ENCODE measurements around the gene SFXN2.
A peak's percentile ranks its signal among the peaks of the same experiment; 100 is the strongest.
"Not testable (repeated sequence)": the region's sequence is repeated elsewhere in the genome, so short reads cannot be mapped to it uniquely, and the experiment has no call there.

SFXN2 gene

DNA sequence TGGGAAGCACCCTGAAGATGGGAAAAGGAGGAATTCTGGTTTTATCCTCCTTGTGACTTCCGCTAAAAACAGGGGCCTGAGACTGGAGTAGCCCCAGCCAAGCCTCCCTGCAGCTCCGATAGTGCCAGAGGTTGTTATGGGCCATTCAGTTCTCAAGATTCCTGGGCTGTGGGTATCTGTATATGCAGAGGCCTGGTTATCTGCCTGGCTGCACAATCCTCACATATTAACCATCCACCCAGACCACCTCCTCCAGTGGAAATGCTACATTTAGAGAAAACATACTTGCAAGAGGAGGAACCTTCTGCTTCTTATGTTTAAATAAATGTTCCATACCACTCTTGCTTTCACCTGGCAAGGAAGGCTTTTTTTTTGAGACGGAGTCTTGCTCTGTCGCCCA is 34.8 kb upstream of the SFXN2 start:
- no peak for DNase-seq (ENCODE audit: low read depth in 2 of 2)

DNA sequence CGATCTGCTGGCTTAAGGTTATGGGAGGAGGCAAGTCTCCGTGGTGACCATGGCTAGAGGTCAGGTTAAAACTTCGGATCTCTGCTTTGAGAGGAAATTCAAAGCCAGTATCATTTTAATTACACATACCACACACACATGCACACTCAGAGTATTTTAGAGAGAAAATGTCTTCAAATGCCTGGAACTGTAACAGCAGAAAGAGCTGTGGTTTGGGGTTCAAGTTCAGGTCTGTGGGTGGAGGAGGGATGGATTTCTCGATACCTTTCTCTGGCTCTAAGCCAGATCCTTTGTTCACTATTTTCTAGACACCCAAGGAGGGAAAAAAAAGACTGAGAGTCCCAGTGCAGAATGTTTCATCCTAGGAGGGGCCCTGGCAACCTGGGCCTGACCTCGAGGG is 32.7 kb upstream of the SFXN2 start:
- no peak for DNase-seq (ENCODE audit: low read depth in 2 of 2)

DNA sequence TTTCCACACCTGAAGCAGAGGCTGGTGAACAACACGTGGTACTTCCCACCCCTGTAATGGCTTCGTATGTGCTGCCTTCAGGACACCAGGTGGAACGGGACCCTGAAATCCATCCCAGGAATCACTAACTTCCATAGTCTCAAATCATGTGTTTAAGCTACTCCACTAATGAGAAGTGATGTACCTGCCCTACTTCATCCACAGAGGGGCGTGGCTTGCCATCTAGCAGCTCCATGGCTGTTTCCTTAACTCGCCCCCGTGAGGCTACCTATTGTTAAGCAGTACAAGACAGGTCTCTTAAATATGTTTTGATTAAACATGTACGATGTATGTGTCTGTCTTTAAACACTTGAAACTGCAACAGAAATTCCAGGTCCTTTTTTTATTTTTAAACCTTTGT is 32.0 kb upstream of the SFXN2 start:
- no peak for DNase-seq (ENCODE audit: low read depth in 2 of 2)

DNA sequence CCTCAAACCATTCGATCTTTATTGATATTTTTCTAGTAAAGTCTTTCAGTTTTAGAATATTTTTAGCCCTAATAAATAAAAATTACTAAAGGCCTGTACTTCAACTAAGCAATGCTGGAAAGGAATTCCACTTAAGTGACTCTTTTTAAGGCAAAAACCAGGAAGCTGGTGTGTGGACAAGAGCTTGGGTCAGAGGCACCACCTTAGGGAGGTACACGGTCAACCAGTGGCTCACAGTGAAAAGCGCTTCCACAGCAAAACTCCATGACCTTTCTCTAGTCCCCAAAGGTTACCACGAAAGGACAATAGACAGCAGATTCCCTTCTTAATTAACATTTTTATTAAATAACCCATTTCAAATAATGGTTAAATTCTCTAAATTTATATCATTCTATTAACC is 31.5 kb upstream of the SFXN2 start:
- no peak for DNase-seq (ENCODE audit: low read depth in 2 of 2)

DNA sequence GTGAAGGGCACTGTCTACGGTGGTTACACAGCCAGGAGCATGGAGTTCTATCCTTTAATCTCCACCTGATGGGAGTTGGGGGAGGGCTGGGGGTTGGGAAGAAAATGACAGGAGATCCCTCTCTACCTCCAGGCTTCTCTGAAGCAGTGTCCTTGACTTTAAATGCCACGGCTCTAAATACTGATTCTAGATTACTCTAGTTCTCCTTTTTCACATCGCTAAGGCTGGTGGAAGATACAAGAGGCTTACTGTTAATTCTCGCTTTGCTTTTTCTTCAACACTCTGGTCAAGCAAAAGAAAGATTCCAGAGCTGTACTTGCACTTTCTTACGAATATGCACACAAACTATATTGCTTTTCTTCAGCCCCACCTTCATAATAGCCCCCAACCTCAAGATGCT is 30.7 kb upstream of the SFXN2 start:
- no peak for DNase-seq (ENCODE audit: low read depth in 2 of 2)

DNA sequence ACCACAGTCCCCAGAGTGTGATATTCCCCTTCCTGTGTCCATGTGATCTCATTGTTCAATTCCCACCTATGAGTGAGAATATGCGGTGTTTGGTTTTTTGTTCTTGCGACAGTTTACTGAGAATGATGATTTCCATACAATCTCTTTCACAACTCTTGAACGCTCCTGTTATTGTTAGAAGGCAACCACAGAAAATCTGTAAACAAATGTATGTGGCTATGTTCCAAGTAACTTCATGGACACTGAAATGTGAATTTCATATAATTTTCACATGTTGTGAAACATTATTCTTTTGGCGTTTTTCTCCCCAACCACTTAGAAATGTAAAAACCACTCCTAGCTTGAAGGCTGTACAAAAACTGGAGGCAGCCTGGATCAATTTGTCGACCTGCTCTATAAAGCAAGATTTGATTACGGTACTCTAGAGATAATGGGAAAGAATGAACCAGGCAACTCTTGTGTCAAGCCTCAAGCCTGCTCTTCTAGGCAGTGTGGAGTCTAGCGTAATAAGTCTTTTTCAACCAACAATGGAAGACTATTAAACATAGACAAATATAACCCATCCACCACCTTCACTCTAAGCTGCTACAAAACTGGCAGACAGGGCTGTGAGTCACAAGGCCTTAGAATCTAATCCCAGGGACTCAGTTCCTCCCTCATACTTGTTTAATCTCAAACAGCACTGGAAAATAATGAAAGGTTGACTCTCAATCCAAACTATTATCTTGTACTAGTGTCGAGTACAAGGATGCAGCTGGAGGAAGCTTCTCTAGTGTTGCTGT is 23.0 kb upstream of the SFXN2 start:
- DNase-seq (ENCODE audit: low read depth in 2 of 2): no peak

DNA sequence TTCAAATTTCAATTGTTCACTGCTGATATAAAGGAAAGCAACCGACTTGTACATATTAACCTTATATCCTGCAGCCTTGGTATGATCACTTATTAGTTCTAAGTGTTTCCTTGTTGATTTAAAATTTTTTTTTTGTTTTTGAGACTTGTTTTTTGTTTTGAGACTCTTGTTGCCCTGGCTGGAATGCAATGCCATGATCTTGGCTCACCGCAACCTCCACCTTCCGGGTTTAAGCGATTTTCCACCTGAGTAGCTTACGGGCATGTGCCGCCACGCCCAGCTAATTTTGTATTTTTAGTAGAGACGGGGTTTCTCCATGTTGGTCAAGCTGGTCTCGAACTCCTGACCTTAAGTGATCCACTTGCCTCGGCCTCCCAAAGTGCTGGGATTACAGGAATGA is 19.0 kb upstream of the SFXN2 start:
- DNase-seq (ENCODE audit: low read depth in 2 of 2): not testable (repeated sequence)

DNA sequence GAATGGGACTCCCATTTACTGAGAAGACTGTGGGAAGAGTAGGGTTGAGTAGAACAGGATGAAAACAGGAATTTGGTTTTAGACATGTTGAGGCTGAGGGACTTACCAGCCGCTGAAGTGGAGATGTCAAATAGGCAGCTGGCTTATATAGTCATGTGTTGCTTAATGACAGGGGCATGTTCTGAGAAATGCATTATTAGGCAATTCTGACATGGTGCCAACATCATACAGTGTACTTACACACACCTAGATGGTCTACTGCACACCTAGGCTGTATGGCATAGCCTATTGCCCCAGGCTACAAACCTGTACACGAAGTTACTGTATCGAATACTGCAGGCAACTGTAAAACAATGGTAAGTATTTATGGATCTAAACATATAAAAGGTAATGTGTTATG is 17.7 kb upstream of the SFXN2 start:
- DNase-seq (ENCODE audit: low read depth in 2 of 2): no peak

DNA sequence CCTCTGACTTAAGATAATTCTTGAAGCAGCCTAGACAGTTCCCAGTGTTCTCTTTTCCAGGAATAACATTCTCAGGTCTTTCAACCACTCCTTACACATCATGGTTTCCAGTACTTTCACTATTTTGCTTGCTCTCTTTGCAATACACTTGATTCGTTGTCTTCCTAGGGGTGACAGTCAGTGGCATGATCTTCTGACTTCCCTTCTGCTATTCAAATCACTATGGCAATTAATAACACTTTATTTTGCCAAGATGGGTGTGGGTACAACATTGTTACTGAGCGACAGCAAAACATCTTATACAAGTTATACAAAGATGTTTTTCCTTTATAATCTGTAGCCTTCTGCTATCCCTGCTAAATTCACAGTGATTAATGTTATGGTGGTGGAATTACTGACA is 15.5 kb upstream of the SFXN2 start:
- no peak for DNase-seq (ENCODE audit: low read depth in 2 of 2)

DNA sequence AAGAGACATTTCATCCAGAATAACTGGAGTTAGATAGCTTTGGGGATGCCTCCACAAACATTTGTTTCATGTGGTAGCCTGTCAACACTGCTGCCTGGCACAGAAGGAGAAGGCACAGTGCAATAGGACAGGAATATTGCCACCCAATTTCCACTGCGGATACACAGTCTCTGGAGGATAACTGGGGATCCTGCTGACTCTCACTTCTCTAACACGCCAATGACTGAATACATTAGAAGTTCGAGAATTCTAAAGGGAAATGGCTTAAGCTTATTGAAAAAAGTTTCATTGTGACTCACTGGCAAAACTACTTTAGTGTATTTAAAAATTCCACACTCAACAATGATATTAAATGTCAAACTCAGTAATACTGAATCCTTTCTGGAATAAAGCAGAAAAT is 13.2 kb upstream of the SFXN2 start:
- no peak for DNase-seq (ENCODE audit: low read depth in 2 of 2)

DNA sequence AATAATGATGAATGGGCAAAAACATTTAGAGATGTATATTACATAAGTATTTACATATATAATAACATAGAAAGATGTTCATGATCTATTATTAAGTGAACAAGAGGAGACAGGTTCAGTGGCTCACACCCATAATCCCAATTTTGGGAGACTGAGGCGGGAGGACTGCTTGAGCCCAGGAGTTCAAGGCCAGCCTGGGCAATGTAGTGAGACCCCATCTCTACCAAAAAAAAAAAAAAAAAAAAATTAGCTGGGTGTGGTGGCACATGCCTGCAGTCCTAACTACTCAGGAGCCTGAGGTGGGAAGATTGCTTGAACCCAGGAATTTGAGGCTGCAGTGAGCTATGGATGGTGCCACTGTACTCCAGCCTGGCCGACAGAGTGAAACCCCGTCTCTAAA is 12.6 kb upstream of the SFXN2 start:
- no peak for DNase-seq (ENCODE audit: low read depth in 2 of 2)

DNA sequence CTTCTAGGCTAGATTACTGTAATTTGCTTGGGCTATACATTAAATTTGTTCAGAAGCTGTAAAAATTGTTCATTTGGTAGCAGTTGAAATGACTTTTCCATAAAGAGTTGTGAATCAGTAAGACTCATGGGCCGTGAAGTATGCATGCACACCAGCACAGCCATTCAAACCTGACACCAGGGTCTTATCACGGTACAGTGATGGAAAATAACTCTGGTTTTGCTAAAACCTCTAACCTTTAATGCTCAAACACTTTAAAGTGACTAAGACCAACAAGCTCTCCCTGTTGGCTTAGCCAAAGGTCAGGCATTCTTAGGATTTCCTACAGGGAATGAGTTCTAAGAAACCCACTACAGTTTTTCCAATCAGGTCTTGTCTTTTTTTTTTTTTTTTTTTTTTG is 11.7 kb upstream of the SFXN2 start:
- DNase-seq (ENCODE audit: low read depth in 2 of 2): no peak

DNA sequence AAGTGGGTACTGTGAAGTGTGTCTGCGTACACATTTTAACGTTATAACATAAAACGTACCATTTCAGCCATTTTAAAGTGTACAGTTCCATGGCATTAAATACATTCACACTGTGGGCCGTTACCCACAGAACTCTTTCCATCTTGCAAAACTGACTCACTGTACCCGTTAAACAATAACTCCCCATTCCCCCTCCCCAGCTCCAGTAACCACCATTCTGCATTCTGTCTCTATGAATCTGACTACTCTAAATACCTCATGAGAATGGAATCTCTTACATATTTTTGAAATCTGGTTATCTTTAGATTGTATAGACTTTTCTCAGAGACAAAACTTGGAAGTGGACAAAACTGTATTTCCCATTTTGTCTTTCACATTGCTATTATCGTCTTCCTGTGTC is 9.5 kb upstream of the SFXN2 start:
- no peak for DNase-seq (ENCODE audit: low read depth in 2 of 2)

DNA sequence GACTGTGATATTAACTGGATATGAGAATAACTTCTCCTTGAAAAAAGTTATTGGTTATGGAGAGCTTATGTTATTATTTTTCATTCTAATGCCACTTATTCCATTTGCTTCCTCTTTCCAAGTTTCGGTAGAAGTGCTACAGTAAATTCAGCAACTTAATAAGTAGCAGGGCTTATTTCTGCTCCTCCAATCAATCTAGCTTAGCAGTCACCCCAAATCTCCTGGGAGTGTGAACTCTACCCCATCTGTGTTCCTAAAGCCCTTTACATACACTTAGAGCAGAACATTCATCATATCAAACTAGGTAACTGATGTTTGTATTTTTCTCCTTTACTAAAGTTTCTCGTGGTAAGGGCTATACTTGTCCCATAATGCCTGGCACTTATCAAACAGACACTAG is 8.9 kb upstream of the SFXN2 start:
- DNase-seq (ENCODE audit: low read depth in 2 of 2): no peak

DNA sequence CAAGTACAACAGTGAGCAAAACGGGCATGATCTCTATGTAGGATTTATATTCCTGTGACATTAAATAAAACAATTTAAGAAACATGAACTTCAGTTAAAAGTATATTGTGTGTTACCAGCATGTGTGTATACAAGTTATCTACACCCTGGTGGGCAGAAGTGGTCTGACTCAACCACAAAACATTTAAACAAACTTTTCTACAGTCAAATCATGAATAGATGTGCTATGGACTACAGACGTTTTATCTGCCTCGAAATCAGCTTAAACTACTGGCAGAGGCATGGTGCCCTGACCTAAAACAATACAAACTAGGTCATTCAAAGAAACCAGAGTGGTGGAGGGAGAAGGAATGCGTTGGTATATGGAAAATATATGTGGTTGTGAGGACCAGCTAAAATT is 3.8 kb upstream of the SFXN2 start:
- DNase-seq (ENCODE audit: low read depth in 2 of 2): no peak

DNA sequence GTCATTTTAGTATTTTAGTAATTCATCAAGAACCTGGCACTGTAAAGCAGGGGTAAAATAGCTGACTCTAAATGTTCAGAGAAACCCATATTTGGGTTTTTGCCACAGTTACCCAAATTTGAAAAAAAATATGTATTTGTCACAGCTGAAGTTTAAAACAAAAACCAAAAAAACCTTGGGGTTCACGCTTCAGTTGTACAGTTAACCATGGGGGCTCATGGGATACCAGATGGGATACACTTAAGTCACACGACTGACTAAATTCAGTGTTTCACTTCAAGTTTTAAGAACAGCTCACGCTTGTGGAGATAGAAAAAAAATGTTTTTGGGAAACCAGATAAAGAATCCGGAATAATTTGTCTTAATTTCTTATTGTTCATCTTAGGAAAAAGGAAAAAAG is 2.3 kb upstream of the SFXN2 start:
- DNase-seq (ENCODE audit: low read depth in 2 of 2): no peak

DNA sequence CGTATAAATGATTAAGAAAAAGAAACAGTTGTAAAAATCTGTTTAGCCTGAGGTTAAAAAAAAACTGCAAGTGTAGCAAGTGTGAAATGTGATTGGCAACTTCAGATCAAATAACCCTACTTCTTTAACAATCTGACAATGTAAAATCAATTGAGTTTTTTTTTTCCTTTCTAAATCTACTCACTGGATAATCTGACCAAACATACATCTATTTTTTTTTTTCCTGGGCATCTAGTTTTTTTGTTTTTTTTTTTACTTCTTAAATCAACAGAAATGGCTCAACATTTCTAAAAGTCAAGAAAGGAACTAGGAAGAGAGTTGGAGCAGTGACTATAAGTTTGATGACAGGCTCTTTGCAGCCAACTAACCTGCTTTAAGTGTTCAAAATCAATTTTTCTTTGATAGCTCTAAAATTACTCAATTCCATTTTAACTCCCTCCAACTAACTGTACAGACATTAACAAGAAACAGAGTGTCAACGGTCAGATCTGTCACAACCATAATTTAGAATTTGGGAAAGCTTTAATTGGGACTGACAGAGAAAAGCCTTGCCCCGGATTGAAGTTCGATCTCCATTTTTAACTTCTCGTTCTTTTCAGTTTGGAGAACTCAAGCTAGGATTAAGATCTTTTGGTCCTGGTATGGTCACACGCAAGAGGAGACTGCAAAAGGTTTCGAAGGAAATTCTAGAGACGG is 1.4 kb upstream of the SFXN2 start:
- DNase-seq (ENCODE audit: low read depth in 2 of 2): no peak

DNA sequence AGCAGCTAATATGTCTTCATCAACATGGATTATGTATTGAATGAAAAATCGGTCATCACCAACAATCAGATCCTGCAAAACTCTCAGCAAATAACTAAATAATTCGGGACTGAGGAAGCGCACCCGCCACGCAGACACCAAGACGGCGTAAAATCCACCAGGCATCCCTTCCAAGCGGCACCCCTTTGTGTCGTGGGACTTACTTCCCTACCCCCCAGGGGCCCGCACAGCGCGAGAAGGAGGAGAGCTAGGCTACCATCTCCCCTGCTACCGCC is 960 bp upstream of the SFXN2 start:
- DNase-seq (ENCODE audit: low read depth in 2 of 2): no peak

DNA sequence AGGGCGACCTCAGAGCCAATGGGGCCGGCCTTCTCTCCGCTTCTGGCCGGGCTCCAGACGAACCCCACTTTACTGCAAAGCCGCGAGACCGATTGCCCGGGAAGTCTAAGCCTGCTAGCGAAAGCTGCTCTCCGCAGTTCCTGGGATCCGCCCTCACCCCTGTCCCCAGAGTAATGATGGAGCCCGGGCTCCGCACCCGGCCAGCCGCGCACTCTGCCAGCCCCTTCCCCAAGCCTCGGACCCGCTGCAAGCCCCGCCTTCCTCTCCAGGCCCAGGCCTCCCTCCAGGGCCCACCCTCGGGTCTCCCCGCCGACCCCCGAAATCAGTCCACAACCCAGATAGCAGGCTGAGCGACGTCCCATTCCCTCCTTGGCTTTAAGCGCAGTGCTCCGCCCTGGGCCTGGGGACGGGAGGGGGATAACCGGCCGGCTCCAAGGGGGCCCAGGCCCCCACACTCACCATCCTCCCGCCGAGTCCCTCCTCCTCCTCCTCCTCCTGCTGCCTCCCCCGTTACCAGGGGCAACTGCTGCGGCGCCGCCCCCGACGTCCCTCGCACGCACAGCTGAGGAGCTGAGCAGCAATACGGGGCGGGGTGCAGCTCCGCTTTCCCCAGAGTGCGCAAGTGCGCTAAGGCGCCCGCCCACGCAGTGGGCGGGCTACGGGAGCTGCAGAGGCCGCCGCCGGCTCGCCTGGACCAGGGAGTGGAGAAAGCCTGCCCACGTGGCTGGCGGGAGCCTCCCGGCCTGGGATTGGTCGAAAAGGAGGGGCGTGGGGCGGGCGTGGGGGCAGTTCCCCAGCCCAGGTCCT is 419 bp upstream of the SFXN2 start, which contains the start of gene ARL3:
TSS of gene ARL3 (minus strand) at position 584 of the 807 bp plus-strand sequence. CDS start at position 462, 122 bp downstream.
- peak; percentile 86 to 89 for DNase-seq (ENCODE audit: low read depth in 2 of 2)

DNA sequence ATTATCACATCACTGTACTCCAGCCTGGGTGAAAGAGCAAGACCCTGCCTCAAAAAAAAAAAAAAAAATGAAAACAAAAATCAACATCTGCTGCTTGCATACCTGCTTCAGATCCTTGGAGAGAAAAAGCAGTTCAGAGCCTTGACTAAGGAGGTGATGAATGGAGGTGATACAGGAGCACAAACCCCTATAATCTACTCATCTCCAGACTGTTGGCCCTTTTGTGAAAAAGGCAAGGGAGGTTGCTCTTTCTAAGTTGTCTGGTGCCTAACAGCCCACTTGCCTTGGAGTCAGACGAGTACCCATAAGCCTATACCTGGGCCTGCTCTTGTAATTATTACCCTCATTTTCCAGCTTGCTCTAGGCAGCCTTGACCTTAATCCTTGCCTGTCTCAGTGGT is 1.4 kb downstream of the SFXN2 start:
- DNase-seq (ENCODE audit: low read depth in 2 of 2): no peak

DNA sequence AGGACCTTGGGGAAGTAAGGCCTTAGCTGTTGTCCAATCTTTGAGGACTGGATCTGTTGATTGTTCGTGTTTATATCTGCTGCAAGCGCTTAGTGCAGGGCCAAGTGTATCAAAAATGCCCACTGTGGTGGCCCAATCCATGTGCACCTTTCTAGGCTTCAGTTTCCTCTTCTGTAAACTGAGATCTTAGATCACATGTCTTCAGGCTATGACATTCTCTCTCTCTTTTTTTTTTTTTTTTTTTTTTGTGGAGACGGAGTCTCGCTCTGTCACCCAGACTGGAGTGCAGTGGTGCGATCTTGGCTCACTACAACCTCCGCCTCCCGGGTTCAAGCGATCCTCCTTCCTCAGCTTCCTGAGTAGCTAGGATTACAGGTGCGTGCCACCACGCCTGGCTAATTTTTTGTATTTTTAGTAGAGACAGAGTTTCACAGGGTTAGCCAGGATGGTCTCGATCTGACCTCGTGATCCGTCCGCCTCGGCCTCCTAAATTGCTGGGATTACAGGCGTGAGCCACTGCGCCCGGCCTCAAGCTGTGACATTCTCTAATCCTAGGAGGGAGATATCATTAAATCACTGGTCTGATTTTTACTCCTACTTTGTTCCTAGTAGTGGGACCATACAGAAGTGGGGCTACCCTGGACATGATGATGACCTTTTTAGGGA is 2.6 kb downstream of the SFXN2 start:
- not testable (repeated sequence) for DNase-seq (ENCODE audit: low read depth in 2 of 2)

DNA sequence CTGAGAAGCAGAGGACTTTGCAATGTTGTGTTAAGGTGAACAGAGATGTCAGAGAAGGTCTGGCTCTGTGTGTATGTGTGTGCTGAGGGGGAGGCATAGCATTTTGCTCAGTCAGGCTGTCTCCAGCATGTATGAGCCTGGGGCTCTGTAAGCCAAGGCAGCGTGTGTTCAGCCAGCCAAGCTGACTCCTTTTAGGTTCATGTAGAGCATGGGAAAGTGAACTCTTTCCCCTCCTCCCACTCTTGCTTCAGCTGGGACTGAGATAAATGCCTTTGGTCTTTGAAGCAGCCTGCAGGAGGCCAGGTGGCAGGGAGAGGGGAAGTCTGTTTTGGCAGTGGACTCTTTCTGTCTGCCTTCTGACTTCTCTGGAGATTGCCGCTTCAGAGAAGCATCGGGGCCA is 3.8 kb downstream of the SFXN2 start:
- no peak for DNase-seq (ENCODE audit: low read depth in 2 of 2)

Data from stimulated activated CD4-positive, alpha-beta T cell treated with anti-CD3 and anti-CD28 coated beads, Interleukin-1b, Interleukin-23, amount 100 ng/mL, for 1 hour (primary cell).